PFSK-1 (cell line): ENCODE measurements around the gene RBM20.

Source experiments
- POLR2AphosphoS5 ChIP-seq: IDR thresholded peaks from 2 replicates; pipeline ENCODE4 v1.6.1; 2012; ENCODE audit warnings: low read depth, mild to moderate bottlenecking, control low read depth, low read length, moderate library complexity
- REST ChIP-seq, 2 experiments: IDR thresholded peaks; 2 replicates each; pipeline versions ENCODE4 v1.6.1 to v1.8.0; 2011 to 2012; ENCODE audit warnings: low read depth in 2 of 2, low read length in 2 of 2, control low read depth in 1 of 2, inconsistent platforms in 1 of 2, mild to moderate bottlenecking in 1 of 2, moderate library complexity in 1 of 2; ENCODE audit not compliant: insufficient read depth in 1 of 2
- SIN3A ChIP-seq: IDR thresholded peaks from 2 replicates; pipeline ENCODE4 v1.6.1; 2012; ENCODE audit warnings: mild to moderate bottlenecking, low read length, moderate library complexity, borderline replicate concordance; ENCODE audit not compliant: insufficient read depth
- TAF1 ChIP-seq: IDR thresholded peaks from 2 replicates; pipeline ENCODE4 v1.6.1; 2012; ENCODE audit warnings: low read length, control low read depth, borderline replicate concordance; ENCODE audit not compliant: insufficient read depth

- TF ChIP-seq POLR2AphosphoS5 (no peak), TAF1 (no peak), SIN3A (no peak), REST (IDR thresholded peaks at IDR 0.05; ENCODE audit: insufficient read depth in 1 of 2, low read depth in 2 of 2, low read length in 2 of 2) (no peak)
These were observed 127.3 kb downstream of the RBM20 start for GRCh38 chr10:110771486-110771885.
